HAP-1 (cell line): ENCODE measurements around the gene CEBPG.

Experiments
- DNase-seq, 2 experiments: peaks; one replicate each; pipeline ENCODE4 v3.0.0-alpha.2; 2016 to 2020; ENCODE audit warnings: low spot score in 2 of 2
- H3K27me3 ChIP-seq: fragments of 250-450 bp; sonication (Bioruptor Pico); 2 replicates; pipeline ENCODE4 v1.5.1; 2020; ENCODE audit warnings: low read depth, mild to moderate bottlenecking, moderate library complexity
- H3K36me3 ChIP-seq: fragments of 250-450 bp; sonication (Bioruptor Pico); replicated peaks from 2 replicates; pipeline ENCODE4 v1.5.1; 2020; ENCODE audit warnings: mild to moderate bottlenecking
- H3K4me1 ChIP-seq: fragments of 250-450 bp; sonication (Bioruptor Pico); 2 replicates; pipeline ENCODE4 v1.5.1; 2020; ENCODE audit warnings: mild to moderate bottlenecking
- H3K4me3 ChIP-seq: fragments of 250-450 bp; sonication (Bioruptor Pico); 2 replicates; pipeline ENCODE4 v1.5.1; 2020; ENCODE audit warnings: mild to moderate bottlenecking, moderate library complexity
- H3K9me3 ChIP-seq: fragments of 250-450 bp; sonication (Bioruptor Pico); 2 replicates; pipeline ENCODE4 v1.5.1; 2020; ENCODE audit warnings: mild to moderate bottlenecking, moderate library complexity
- in situ Hi-C: fragments of 300-500 bp; cut with MboI; formaldehyde crosslinking; loops from 3 replicates; pipeline ENCODE4 v1.14.3; 2020; ENCODE audit warnings: low sequenced_read_pairs, inconsistent platforms, mixed read lengths

CEBPG gene

DNA sequence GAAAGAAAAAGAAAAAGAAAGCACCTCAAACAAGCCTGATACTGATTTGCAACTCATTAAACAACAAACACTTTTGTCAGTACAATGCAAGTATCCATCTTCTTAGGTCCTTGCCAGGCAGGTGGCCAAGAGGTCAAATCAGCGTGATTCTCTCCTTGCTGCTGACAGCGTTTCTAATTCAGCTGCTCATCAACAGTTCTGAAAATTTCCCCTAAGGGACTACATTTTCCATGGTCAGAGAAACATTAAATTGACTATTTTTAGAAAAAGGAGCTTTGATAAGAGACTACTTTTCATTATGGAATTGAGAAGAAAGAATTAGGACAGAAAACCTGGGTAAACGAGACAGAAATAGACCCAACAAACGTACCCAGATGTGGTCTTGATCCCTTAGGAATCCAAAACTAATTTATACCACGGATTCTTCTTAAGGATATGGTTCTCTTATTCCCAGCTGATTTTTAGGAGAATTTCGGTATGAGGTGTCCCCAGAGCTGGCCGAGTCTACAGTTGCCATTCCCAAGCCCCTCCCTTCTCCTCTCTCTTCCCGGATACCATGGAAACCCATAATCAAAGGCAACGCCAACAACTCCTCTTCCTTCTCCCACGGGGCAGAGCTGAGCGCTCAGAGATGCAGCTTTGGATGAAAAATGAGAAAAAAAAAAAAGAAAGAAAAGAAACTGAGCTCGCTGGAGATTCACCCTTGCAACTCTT, 29.5 kb upstream of the CEBPG start:
- in situ Hi-C loops: no loop called here
- no peaks in the 10 kb centered on the region for H3K4me1 ChIP-seq
- H3K4me3 ChIP-seq: no peak overlapping the region
- H3K36me3 ChIP-seq: no peaks in the 10 kb centered on the region
- no peak for DNase-seq
- H3K27me3 ChIP-seq: peaks cover 18% of the 10 kb centered on the region
- H3K9me3 ChIP-seq: 0 out of 2 replicates have a peak, but pooled peaks cover 4% of the 10 kb centered on the region

DNA sequence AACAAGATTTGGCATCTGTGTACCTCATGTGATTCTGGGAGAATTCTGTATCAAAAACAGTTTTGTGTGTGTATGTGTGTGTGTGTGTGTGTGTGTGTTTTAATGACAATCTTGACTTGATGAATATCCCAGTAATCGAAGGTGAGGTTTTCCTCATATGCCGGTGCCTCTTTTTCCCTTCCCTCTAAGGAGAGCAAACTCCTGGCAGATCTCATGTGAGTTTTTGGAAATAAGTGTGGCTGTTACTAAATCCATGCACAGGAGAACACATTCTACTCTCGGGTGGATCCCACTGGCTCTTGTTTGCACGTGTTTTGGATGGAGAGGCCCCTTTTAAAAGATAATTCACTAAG, 29.0 kb upstream of the CEBPG start:
- Histone ChIP-seq H3K9me3 (0 out of 2 replicates have a peak, but pooled peaks cover 4% of the 10 kb centered on the region), H3K27me3 (peaks cover 12% of the 10 kb centered on the region), H3K36me3 (no peaks in the 10 kb centered on the region), H3K4me1 (no peaks in the 10 kb centered on the region), H3K4me3 (no peak overlapping the region)
- in situ Hi-C loops: no loop called here
- no peak for DNase-seq

- no peak for DNase-seq
- Histone ChIP-seq H3K9me3 (0 out of 2 replicates have a peak, but pooled peaks cover 4% of the 10 kb centered on the region), H3K36me3 (no peaks in the 10 kb centered on the region), H3K4me1 (no peaks in the 10 kb centered on the region), H3K27me3 (peaks cover 10% of the 10 kb centered on the region), H3K4me3 (no peak overlapping the region)
- in situ Hi-C loops: no loop called here
Measured at GRCh38 chr19:33345163-33345562, 28.3 kb upstream of the CEBPG start.

- Histone ChIP-seq H3K4me1 (no peaks in the 10 kb centered on the region), H3K36me3 (no peaks in the 10 kb centered on the region), H3K9me3 (0 out of 2 replicates have a peak, but pooled peaks cover 4% of the 10 kb centered on the region), H3K27me3 (peaks cover 5% of the 10 kb centered on the region; the same call in 1 of the 2 replicates), H3K4me3 (no peak overlapping the region)
- DNase-seq: no peak
- in situ Hi-C loops: no loop called here
Measured at GRCh38 chr19:33346665-33347064, 26.8 kb upstream of the CEBPG start.

DNA sequence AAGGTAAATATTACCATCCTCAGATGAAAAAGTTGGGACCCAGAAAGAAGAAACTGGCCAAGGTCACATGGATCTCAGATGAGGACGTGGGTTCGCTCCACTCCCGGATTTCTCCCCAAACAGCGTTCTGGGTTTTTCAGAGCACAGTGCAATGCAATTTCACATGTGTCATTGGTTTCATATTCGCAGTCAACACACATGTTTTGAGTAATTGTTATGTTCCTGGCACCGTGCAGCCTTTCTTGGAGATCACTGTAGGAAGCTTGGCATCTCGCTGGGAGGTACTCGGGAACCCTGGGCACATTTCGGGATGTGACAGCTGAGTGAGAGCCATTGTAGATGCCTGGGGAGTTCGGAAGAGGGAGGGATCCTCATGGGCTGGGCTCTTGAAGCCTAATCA, 26.2 kb upstream of the CEBPG start:
- H3K27me3 ChIP-seq: peaks cover 5% of the 10 kb centered on the region; the same call in 1 of the 2 replicates
- no peak for DNase-seq
- H3K9me3 ChIP-seq: 0 out of 2 replicates have a peak, but pooled peaks cover 4% of the 10 kb centered on the region
- in situ Hi-C loops: no loop called here
- H3K36me3 ChIP-seq: no peaks in the 10 kb centered on the region
- no peak overlapping the region for H3K4me3 ChIP-seq
- H3K4me1 ChIP-seq: no peaks in the 10 kb centered on the region

DNA sequence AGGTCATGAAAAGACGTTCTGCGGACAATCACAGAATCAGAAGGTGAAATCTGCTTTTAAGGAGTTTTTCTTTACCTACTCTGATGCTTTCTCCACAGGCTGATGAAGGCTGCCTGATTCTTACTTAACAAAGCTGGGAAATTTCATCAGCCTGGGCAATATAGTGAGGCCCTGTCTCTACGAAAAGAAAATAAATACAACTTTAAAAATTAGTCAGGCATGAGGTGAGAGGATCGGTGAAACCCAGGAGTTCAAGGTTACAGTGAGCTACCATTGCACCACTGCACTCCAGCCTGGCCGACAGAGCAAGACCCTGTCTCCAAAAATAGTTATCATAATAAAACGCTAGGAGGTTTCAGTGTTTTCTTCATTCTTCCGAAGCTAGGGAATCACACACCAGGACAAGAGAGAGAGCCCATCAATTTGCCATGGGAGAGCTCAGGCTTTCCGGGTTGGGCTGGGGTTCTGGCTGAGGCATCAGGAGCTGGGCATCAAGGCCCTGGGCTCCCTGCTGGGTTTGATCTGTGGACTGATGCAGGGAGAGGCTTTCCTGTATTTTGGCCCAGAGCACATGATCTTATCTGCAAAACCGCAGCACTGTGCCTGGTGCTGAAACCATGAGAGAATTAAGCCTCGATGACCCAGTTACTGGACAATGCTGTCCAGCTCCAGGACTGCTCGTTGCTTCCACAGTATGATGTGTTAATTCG, 25.1 kb upstream of the CEBPG start:
- DNase-seq: no peak
- H3K9me3 ChIP-seq: no peaks in the 10 kb centered on the region
- H3K27me3 ChIP-seq: peaks cover 5% of the 10 kb centered on the region; the same call in 1 of the 2 replicates
- peaks cover 4% of the 10 kb centered on the region for H3K4me1 ChIP-seq
- H3K36me3 ChIP-seq: no peaks in the 10 kb centered on the region
- in situ Hi-C loops: no loop called here
- no peak overlapping the region for H3K4me3 ChIP-seq

- Histone ChIP-seq H3K4me3 (no peak overlapping the region), H3K27me3 (peaks cover 3% of the 10 kb centered on the region; the same call in 1 of the 2 replicates), H3K9me3 (no peaks in the 10 kb centered on the region), H3K36me3 (no peaks in the 10 kb centered on the region), H3K4me1 (peaks cover 8% of the 10 kb centered on the region)
- DNase-seq: no peak
- in situ Hi-C loops: no loop called here
Measured at GRCh38 chr19:33349319-33350289, 23.9 kb upstream of the CEBPG start.

DNA sequence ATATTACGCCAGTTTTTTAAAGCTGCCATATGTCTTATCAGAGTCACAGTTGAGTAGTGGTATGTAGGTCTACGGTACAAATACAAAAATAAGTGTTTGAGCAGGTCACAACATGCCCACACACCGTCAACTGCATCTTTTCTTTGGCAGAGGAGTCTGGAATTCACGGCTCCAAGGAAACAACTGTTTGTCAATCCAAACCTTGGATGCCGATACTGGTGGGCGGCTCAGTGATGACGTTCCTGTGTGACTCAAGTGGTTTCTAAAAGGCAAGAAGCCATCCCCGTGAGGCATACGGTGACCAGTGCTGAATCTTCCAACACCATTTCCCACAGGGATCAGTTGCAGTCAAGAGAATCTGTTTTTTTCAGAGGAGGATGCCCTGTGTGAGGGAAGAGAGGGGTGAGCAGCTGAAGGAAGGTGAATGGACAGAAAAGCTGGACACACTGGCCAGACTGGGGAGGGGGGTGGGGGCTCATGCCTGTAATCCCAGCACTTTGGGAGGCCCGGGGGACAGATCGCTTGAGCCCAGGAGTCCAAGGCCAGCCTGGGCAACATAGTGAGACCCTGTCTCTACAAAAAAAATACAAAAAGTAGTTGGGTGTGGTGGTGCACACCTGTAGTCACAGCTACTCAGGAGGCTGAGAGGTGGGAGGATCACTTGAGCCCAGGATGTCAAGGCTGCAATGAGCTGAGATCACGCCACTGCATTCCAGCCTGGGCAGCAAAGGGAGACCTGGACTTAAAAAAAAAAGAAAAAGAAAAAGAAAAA, 22.8 kb upstream of the CEBPG start:
- in situ Hi-C loops: no loop called here
- H3K9me3 ChIP-seq: no peaks in the 10 kb centered on the region; the same call in 1 of the 2 replicates
- peaks cover 8% of the 10 kb centered on the region for H3K4me1 ChIP-seq
- DNase-seq: no peak
- 0 out of 2 replicates have a peak, but pooled peaks cover 3% of the 10 kb centered on the region for H3K27me3 ChIP-seq
- no peak overlapping the region for H3K4me3 ChIP-seq
- no peaks in the 10 kb centered on the region for H3K36me3 ChIP-seq

GRCh38 chr19:33355535-33355934, 18.0 kb upstream of the CEBPG start:
- Histone ChIP-seq H3K36me3 (no peaks in the 10 kb centered on the region), H3K9me3 (no peaks in the 10 kb centered on the region; the same call in 1 of the 2 replicates), H3K27me3 (no peaks in the 10 kb centered on the region), H3K4me1 (peaks cover 17% of the 10 kb centered on the region), H3K4me3 (no peak overlapping the region)
- in situ Hi-C loops: no loop called here
- DNase-seq: no peak

GRCh38 chr19:33357556-33357955, 16.0 kb upstream of the CEBPG start:
- in situ Hi-C loops: no loop called here

DNA sequence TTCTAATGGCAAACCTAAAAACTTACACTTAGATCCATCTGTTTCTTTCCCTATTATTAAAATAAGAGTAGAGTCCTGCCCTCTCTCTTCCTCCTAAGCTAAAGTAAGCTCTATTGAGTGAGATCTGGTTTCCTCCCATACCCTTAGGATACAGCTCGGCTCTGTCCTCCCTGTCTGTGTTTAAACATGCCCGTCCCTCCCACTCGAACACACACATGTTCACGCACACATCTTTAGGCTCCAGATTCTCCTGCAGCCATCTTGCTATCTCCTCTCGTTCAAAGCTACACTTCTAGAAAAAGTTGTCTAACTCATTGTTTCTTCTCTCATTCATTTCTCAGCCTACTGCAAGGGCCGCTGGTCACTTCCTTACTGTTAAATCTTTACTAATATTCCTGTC, 15.1 kb upstream of the CEBPG start:
- peak in 1 of 2 experiments; percentile 43 for DNase-seq
- in situ Hi-C loops: no loop called here
- Histone ChIP-seq H3K9me3 (no peaks in the 10 kb centered on the region; the same call in 1 of the 2 replicates), H3K4me3 (no peak overlapping the region), H3K36me3 (no peaks in the 10 kb centered on the region), H3K4me1 (peaks cover 13% of the 10 kb centered on the region), H3K27me3 (no peaks in the 10 kb centered on the region)

More at GRCh38 chr19:33357556-33357955, 16.0 kb upstream of the CEBPG start:
- H3K36me3 ChIP-seq: no peaks in the 10 kb centered on the region
- H3K4me3 ChIP-seq: no peak overlapping the region
- peaks cover 17% of the 10 kb centered on the region for H3K4me1 ChIP-seq
- no peak for DNase-seq
- no peaks in the 10 kb centered on the region for H3K27me3 ChIP-seq
- no peaks in the 10 kb centered on the region; the same call in 1 of the 2 replicates for H3K9me3 ChIP-seq

DNA sequence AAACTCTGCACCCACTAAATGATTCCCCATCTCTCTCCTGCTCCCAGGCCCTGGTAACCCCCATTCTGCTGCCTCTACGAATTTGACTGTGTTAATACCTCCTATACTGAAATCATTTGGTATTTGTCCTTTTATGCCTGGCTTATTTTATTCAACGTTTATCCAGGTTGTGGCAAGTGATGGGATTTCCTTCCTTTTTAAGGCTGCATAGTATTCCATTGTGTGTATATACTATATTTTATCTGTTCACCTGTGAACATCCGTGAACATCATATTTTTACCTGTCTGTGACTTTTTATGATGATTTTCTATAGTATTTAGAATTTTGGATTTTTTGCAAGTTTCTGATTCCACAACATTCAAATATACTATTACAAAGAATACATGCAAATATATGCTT, 13.9 kb upstream of the CEBPG start:
- H3K27me3 ChIP-seq: no peaks in the 10 kb centered on the region

More for the DNA sequence above, 13.9 kb upstream of the CEBPG start:
- Histone ChIP-seq H3K9me3 (no peaks in the 10 kb centered on the region; the same call in 1 of the 2 replicates), H3K36me3 (no peaks in the 10 kb centered on the region), H3K4me3 (no peak overlapping the region), H3K4me1 (peaks cover 9% of the 10 kb centered on the region)
- in situ Hi-C loops: no loop called here
- DNase-seq: no peak
